SK-N-SH (cell line): ENCODE results near the gene LENG1. TPM values are rescaled to one million over a fixed set of nuclear protein-coding genes. Genes with fewer than 3 reads are reported as not detected.

Experiments used
- CTCF ChIA-PET: fragments of 300-600, 350-600 bp; formaldehyde crosslinking; extraction: SDS; loops from one replicate; lab custom pipeline; 2021; lab: Yijun Ruan, JAX
- POLR2A ChIA-PET: fragments of 350-600 bp; sonication (Branson Sonifier 250); formaldehyde crosslinking; extraction: SDS; loops from one replicate; lab custom pipeline; 2020; ENCODE audit warnings: antibody characterized with exemption, inconsistent platforms; lab: Yijun Ruan, JAX
- DNase-seq: peaks from one replicate; pipeline ENCODE4 v3.0.0; 2012
- H2AFZ ChIP-seq: fragments of 200-600 bp; sonication (generic); 2 replicates; pipeline ENCODE4 v1.8.1; 2016; ENCODE audit warnings: antibody characterized with exemption, mild to moderate bottlenecking, low read depth
- H3F3A ChIP-seq: fragments of 200-600 bp; sonication (generic); replicated peaks from 2 replicates; pipeline ENCODE3; 2016; ENCODE audit warnings: antibody characterized with exemption, mild to moderate bottlenecking; ENCODE audit not compliant: insufficient read depth
- H3K27ac ChIP-seq, 2 experiments: fragments of 200-500 bp in 1 of 2; fragments of 200-600 bp in 1 of 2; sonication (Bioruptor generic) in 1 of 2; sonication (generic), shearing (Covaris generic) in 1 of 2; 2 replicates each; pipeline versions ENCODE4 v1.5.1 to v1.6.1; 2014 to 2016; ENCODE audit warnings: low read depth in 2 of 2, inconsistent platforms in 1 of 2, low read length in 1 of 2, mild to moderate bottlenecking in 1 of 2, mixed read lengths in 1 of 2
- H3K27me3 ChIP-seq: fragments of 200-600 bp; sonication (generic), shearing (Covaris generic); 2 replicates; pipeline ENCODE4 v1.6.1; 2016; ENCODE audit warnings: mixed run types; ENCODE audit not compliant: insufficient read depth
- H3K36me3 ChIP-seq, 2 experiments: fragments of 200-500 bp in 1 of 2; fragments of 200-600 bp in 1 of 2; sonication (Bioruptor generic) in 1 of 2; sonication (generic) in 1 of 2; replicated peaks in 1 of 2; 2 replicates each; pipeline versions ENCODE3 to v1.5.1; 2014 to 2016; ENCODE audit warnings: low read length in 1 of 2, mild to moderate bottlenecking in 1 of 2; ENCODE audit not compliant: insufficient read depth in 2 of 2, control insufficient read depth in 1 of 2
- H3K4me1 ChIP-seq, 2 experiments: fragments of 200-500 bp in 1 of 2; fragments of 200-600 bp in 1 of 2; sonication (Bioruptor generic) in 1 of 2; sonication (generic), shearing (Covaris generic) in 1 of 2; 2 replicates each; pipeline versions ENCODE4 v1.5.1 to v1.6.1; 2014 to 2016; ENCODE audit warnings: low read depth in 1 of 2, low read length in 1 of 2, mixed run types in 1 of 2; ENCODE audit not compliant: insufficient read depth in 2 of 2, control insufficient read depth in 1 of 2
- H3K4me2 ChIP-seq: fragments of 200-600 bp; sonication (generic), shearing (Covaris generic); 2 replicates; pipeline ENCODE4 v1.6.1; 2017; ENCODE audit warnings: mixed run types
- H3K4me3 ChIP-seq, 2 experiments: fragments of 200-500 bp in 1 of 2; fragments of 200-600 bp in 1 of 2; sonication (Bioruptor generic) in 1 of 2; sonication (generic), shearing (Covaris generic) in 1 of 2; 2 replicates each; pipeline versions ENCODE4 v1.5.1 to v1.8.1; 2014 to 2016; ENCODE audit warnings: low read depth in 2 of 2, inconsistent platforms in 1 of 2, low read length in 1 of 2, mild to moderate bottlenecking in 1 of 2, mixed read lengths in 1 of 2, moderate library complexity in 1 of 2
- H3K79me2 ChIP-seq: fragments of 200-600 bp; sonication (generic); 2 replicates; pipeline ENCODE4 v1.8.1; 2017; ENCODE audit warnings: mild to moderate bottlenecking; ENCODE audit not compliant: insufficient read depth
- H3K9ac ChIP-seq: fragments of 200-600 bp; sonication (generic); 2 replicates; pipeline ENCODE4 v1.6.1; 2017; ENCODE audit warnings: mixed run types
- H3K9me2 ChIP-seq: fragments of 200-600 bp; sonication (generic); 2 replicates; pipeline ENCODE4 v1.6.1; 2017; ENCODE audit warnings: mixed run types
- H3K9me3 ChIP-seq: fragments of 200-600 bp; sonication (generic); 2 replicates; pipeline ENCODE4 v1.6.1; 2017; ENCODE audit warnings: mixed run types, mild to moderate bottlenecking, moderate library complexity
- H4K20me1 ChIP-seq: fragments of 200-600 bp; sonication (generic); 2 replicates; pipeline ENCODE4 v1.6.1; 2017; ENCODE audit warnings: mild to moderate bottlenecking, mixed run types; ENCODE audit not compliant: insufficient read depth
- CTCF ChIP-seq: fragments of 200-600 bp; sonication (generic); IDR thresholded peaks from 2 replicates; pipeline ENCODE4 v1.6.1; 2017; ENCODE audit warnings: antibody characterized with exemption, mild to moderate bottlenecking, moderate library complexity
- ELF1 ChIP-seq: IDR thresholded peaks from 2 replicates; pipeline ENCODE4 v1.4.0; 2012
- FOXJ3 ChIP-seq: sonication (generic); formaldehyde crosslinking; IDR thresholded peaks from 2 replicates; pipeline ENCODE4 v1.5.1; 2020; ENCODE audit warnings: mild to moderate bottlenecking, missing genetic modification reagents
- GABPA ChIP-seq: IDR thresholded peaks from 2 replicates; pipeline ENCODE4 v1.4.0; 2012; ENCODE audit warnings: low read depth, mild to moderate bottlenecking
- JUND ChIP-seq: IDR thresholded peaks from 2 replicates; pipeline ENCODE4 v1.4.0; 2012
- MAX ChIP-seq: IDR thresholded peaks from 2 replicates; pipeline ENCODE4 v1.4.0; 2012; ENCODE audit warnings: low read depth
- NFIC ChIP-seq: IDR thresholded peaks from 2 replicates; pipeline ENCODE4 v1.4.0; 2012; ENCODE audit warnings: borderline replicate concordance
- NRF1 ChIP-seq: IDR thresholded peaks from 2 replicates; pipeline ENCODE4 v1.6.1; 2012; ENCODE audit warnings: low read depth, mild to moderate bottlenecking, low read length
- POLR2AphosphoS5 ChIP-seq: IDR thresholded peaks from 2 replicates; pipeline ENCODE4 v1.6.1; 2012; ENCODE audit warnings: low read depth, low read length
- RAD21 ChIP-seq: IDR thresholded peaks from 2 replicates; pipeline ENCODE4 v1.6.1; 2012; ENCODE audit warnings: mild to moderate bottlenecking, low read length
- RCOR1 ChIP-seq: fragments of 150-350 bp; IDR thresholded peaks from 2 replicates; pipeline ENCODE4 v1.6.1; 2017; ENCODE audit warnings: antibody characterized with exemption, low read length
- USF1 ChIP-seq: IDR thresholded peaks from 2 replicates; pipeline ENCODE4 v1.4.0; 2012; ENCODE audit warnings: low read depth, borderline replicate concordance
- WGBS: methylation state at CpG from one replicate; pipeline ENCODE4 v1.1.6; 2017; ENCODE audit warnings: low lambda C conversion rate; 5-methylcytosine and 5-hydroxymethylcytosine counted together
- polyA plus RNA-seq, 3 experiments: library from polyadenylated mRNA; depleted of rRNA; stranded (reverse); fragments of >200 nt; gene quantifications; 2 replicates each; pipeline ENCODE4 v1.2.3, GENCODE V29; 2012

Gene LENG1
- polyA plus RNA-seq, 1 of the 3 experiments (the other 2 are of a cell fraction), result 11.4 TPM

GRCh38 chr19:54114340-54115108 lies 45.0 kb downstream of the LENG1 start:
- Histone ChIP-seq H2AFZ (peak overlapping the region; percentile 59; the same call in 1 of the 2 replicates), H3K4me3 (peak overlapping the region; percentile 74 to 78), H3K27ac (peak overlapping the region in 1 of 2 experiments; percentile 92; a peak in 2 of 4 replicates), H3K9me3 (no peaks in the 10 kb centered on the region), H3K9ac (peak overlapping the region; percentile 80), H3K79me2 (peaks cover 49% of the 10 kb centered on the region), H3F3A (no peaks in the 10 kb centered on the region), H3K9me2 (no peaks in the 10 kb centered on the region), H3K4me2 (peak overlapping the region; percentile 93), H4K20me1 (peaks cover 2% of the 10 kb centered on the region; the same call in 1 of the 2 replicates), H3K27me3 (no peaks in the 10 kb centered on the region), H3K36me3 (peaks cover 17 to 18% of the 10 kb centered on the region in 2 experiments), H3K4me1 (peaks cover 0 to 14% of the 10 kb centered on the region in 2 experiments; a peak in 1 of 4 replicates)
- peak; percentile 52 for DNase-seq
- WGBS, result 28% methylated on average over 21 of the region's 28 CpGs
- TF ChIP-seq ELF1 (peak; percentile 35; the same call in 1 of the 2 replicates), JUND (no peak), USF1 (peak; percentile 58; the same call in 1 of the 2 replicates), GABPA (peak; percentile 53)
- CTCF ChIA-PET, result interaction anchor here (1.4 kb wide), 1 partner anchor 45 kb away, joined by 4 read pairs; the partner anchor contains the start of gene LENG1
- POLR2A ChIA-PET, result interaction anchor here (0.6 to 3.0 kb wide), 9 partner anchors 10 to 1484 kb away, joined by 3 to 30 read pairs (median 3); partner anchors contain the start of genes CNOT3, MYADM and RPS9

- no peak overlapping the region for H3K27ac ChIP-seq
- no peak overlapping the region for H3K9ac ChIP-seq
- no peaks in the 10 kb centered on the region for H3K27me3 ChIP-seq
- H3K4me2 ChIP-seq, result no peak overlapping the region
- peaks cover 2% of the 10 kb centered on the region; the same call in 1 of the 2 replicates for H4K20me1 ChIP-seq
- H3K9me2 ChIP-seq, result no peaks in the 10 kb centered on the region
- TF ChIP-seq RCOR1, result no peak
- TF ChIP-seq MAX, result no peak
- no peak for TF ChIP-seq RAD21
- no peaks in the 10 kb centered on the region for H3F3A ChIP-seq
- no peak overlapping the region for H3K4me3 ChIP-seq
- H3K9me3 ChIP-seq, result no peaks in the 10 kb centered on the region
- CTCF ChIA-PET, result no interaction called here
- DNase-seq, result no peak
- peaks cover 0 to 7% of the 10 kb centered on the region in 2 experiments; a peak in 1 of 4 replicates for H3K4me1 ChIP-seq
- H3K79me2 ChIP-seq, result peaks cover 32% of the 10 kb centered on the region
- H2AFZ ChIP-seq, result no peak overlapping the region
- POLR2A ChIA-PET, result interaction anchor here (0.6 kb wide), 1 partner anchor 27 kb away, joined by 3 read pairs; no protein-coding TSS in a partner anchor
- peaks cover 12 to 35% of the 10 kb centered on the region in 2 experiments for H3K36me3 ChIP-seq
- 92% methylated on average over 6 of the region's 6 CpGs for WGBS
Measured at GRCh38 chr19:54109651-54110050, 49.9 kb downstream of the LENG1 start.

GRCh38 chr19:54108496-54108895 lies 51.0 kb downstream of the LENG1 start:
- H3K9me2 ChIP-seq, result no peaks in the 10 kb centered on the region
- 89% methylated on average over 6 of the region's 7 CpGs for WGBS
- DNase-seq, result no peak
- no peaks in the 10 kb centered on the region for H3K27me3 ChIP-seq
- H3K79me2 ChIP-seq, result peaks cover 32% of the 10 kb centered on the region
- no peaks in the 10 kb centered on the region for H3F3A ChIP-seq
- no peaks in the 10 kb centered on the region for H3K9me3 ChIP-seq
- H3K4me3 ChIP-seq, result no peak overlapping the region
- no peak overlapping the region for H3K4me2 ChIP-seq
- no peak overlapping the region for H3K27ac ChIP-seq
- H3K36me3 ChIP-seq, result peaks cover 18 to 35% of the 10 kb centered on the region in 2 experiments
- POLR2A ChIA-PET, result no interaction called here
- no peaks in the 10 kb centered on the region; a peak in 1 of 4 replicates for H3K4me1 ChIP-seq
- CTCF ChIA-PET, result no interaction called here
- peaks cover 2% of the 10 kb centered on the region; the same call in 1 of the 2 replicates for H4K20me1 ChIP-seq
- no peak overlapping the region for H2AFZ ChIP-seq
- no peak for TF ChIP-seq FOXJ3 (CRISPR knock-in tag)
- TF ChIP-seq CTCF, result no peak
- TF ChIP-seq JUND, result no peak
- no peak for TF ChIP-seq RCOR1
- TF ChIP-seq NFIC, result no peak
- no peak for TF ChIP-seq NRF1
- TF ChIP-seq RAD21, result no peak
- TF ChIP-seq POLR2AphosphoS5, result no peak
- H3K9ac ChIP-seq, result no peak overlapping the region
